Measurements from ENCODE around the gene GJC1.

GRCh38 chr17:44848257-44848795, 18.2 kb upstream of the GJC1 start:
- TF ChIP-seq CTCF (IDR thresholded peaks at IDR 0.05) = no peak
- no peak for TF ChIP-seq ZFX (IDR thresholded peaks at IDR 0.05; ENCODE audit: borderline replicate concordance)
